Right lobe of liver (tissue), 6 donors: ENCODE data around the gene DDX31. TPM values are rescaled to one million over a fixed set of nuclear protein-coding genes. Genes with fewer than 3 reads are reported as not detected.
A peak's percentile ranks its signal among the peaks of the same experiment; 100 is the strongest.

ENCODE experiments used
- ATAC-seq, 4 donors: fragments of 200-7000 bp; cut with Tn5 transposase; one replicate each; pipeline ENCODE4 v1.9.1; 2020; ENCODE audit warnings: mild to moderate bottlenecking in 4 of 4, moderate library complexity in 4 of 4
- DNase-seq, 3 donors: peaks; one replicate each; pipeline ENCODE4 v3.0.0-alpha.2; 2020
- H3K27ac ChIP-seq, 3 donors: fragments of 200-600 bp; one replicate each; pipeline ENCODE4 v1.8.0; 2022
- H3K27me3 ChIP-seq, 2 donors: fragments of 200-600 bp; one replicate each; pipeline ENCODE4 v1.8.0; 2022
- H3K36me3 ChIP-seq, 4 donors: fragments of 200-600 bp; sonication (generic) in 1 of 4; one replicate each; pipeline versions ENCODE4 v1.5.1 to v1.8.0; 2017 to 2022; ENCODE audit warnings: control low read depth in 1 of 4
- H3K4me1 ChIP-seq, 4 donors: fragments of 200-600 bp; sonication (generic) in 1 of 4; one replicate each; pipeline versions ENCODE4 v1.5.1 to v1.8.0; 2017 to 2022; ENCODE audit warnings: control low read depth in 1 of 4
- H3K4me3 ChIP-seq, 3 donors: fragments of 200-600 bp; one replicate each; pipeline ENCODE4 v1.8.0; 2022
- H3K9me3 ChIP-seq, 4 donors: fragments of 200-600 bp; sonication (generic) in 1 of 4; one replicate each; pipeline versions ENCODE4 v1.5.1 to v1.8.0; 2017 to 2022; ENCODE audit warnings: control low read depth in 1 of 4
- CTCF ChIP-seq, 4 donors: fragments of 200-600 bp in 3 of 4; fragments of 450-650 bp in 1 of 4; IDR thresholded peaks; one replicate each; pipeline versions ENCODE4 v1.5.1 to v1.8.0; 2016 to 2022; ENCODE audit warnings: antibody characterized with exemption in 4 of 4, mild to moderate bottlenecking in 2 of 4
- POLR2A ChIP-seq: fragments of 450-650 bp; IDR thresholded peaks from one replicate; pipeline ENCODE4 v1.6.1; 2017; ENCODE audit warnings: antibody characterized with exemption, mild to moderate bottlenecking
- WGBS: methylation state at CpG from one replicate; pipeline ENCODE4 v1.1.6; 2018; ENCODE audit warnings: low coverage, low lambda C conversion rate; ENCODE audit not compliant: insufficient coverage; ENCODE audit errors: missing lambda C conversion rate; 5-methylcytosine and 5-hydroxymethylcytosine counted together
- intact Hi-C, 2 donors: fragments of 100-400 bp; cut with DNase I; formaldehyde crosslinking; loops; one replicate each; pipeline versions ENCODE4 v1.11.2 to v1.14.1; 2022
- total RNA-seq, 6 experiments: library from RNA; depleted of rRNA in 2 of 6; stranded (reverse); fragments of >200 nt in 2 of 6; fragmentation: NEBNext Ultra II Directional in 3 of 6; extraction: Animal tissue kit (Norgen Biotek cat#: 25700) in 3 of 6; gene quantifications; one replicate each; pipeline versions ENCODE4 v1.1.0 to v1.2.4, GENCODE V29; 2016 to 2023
- donor health status: DM: no; HTN: yes; CAD: no.
- donor health status: DM: no; HTN: no; CAD: no.
- donor health status: DM: no; HTN: no; CAD: no.
- donor health status: DM: no; HTN: yes; CAD: no.
- donor health status: DM: no; HTN: yes; CAD: no.

The DDX31 gene
- total RNA-seq, 6 experiments from 2014 or later: 7.1 to 8.7 (median 8.0) TPM

- Histone ChIP-seq H3K36me3 (peaks cover 0 to 6% (median 0%) of the 10 kb centered on the region in 4 donors), H3K4me3 (no peak overlapping the region), H3K4me1 (no peaks in the 10 kb centered on the region), H3K27me3 (peaks cover 0 to 4% of the 10 kb centered on the region in 2 donors), H3K9me3 (no peaks in the 10 kb centered on the region), H3K27ac (no peak overlapping the region)
- no peak for ATAC-seq
- 93% methylated on average over 13 of the region's 13 CpGs for WGBS
- no peak for DNase-seq
- TF ChIP-seq POLR2A: no peak
- TF ChIP-seq CTCF (IDR thresholded peaks at IDR 0.05): no peak
- intact Hi-C loops: no loop called here
These were observed 75.4 kb downstream of the DDX31 start for GRCh38 chr9:132594412-132594811.

- Histone ChIP-seq H3K36me3 (peaks cover 0 to 6% (median 0%) of the 10 kb centered on the region in 4 donors), H3K27me3 (peaks cover 3 to 17% of the 10 kb centered on the region in 2 donors), H3K4me1 (no peaks in the 10 kb centered on the region), H3K9me3 (no peaks in the 10 kb centered on the region), H3K4me3 (no peak overlapping the region), H3K27ac (no peak overlapping the region)
- 63% methylated on average over 7 of the region's 8 CpGs for WGBS
- no peak for ATAC-seq
- no peak for TF ChIP-seq POLR2A
- no peak for TF ChIP-seq CTCF (IDR thresholded peaks at IDR 0.05)
- DNase-seq: no peak
- intact Hi-C loops: no loop called here
These were observed 77.3 kb downstream of the DDX31 start for GRCh38 chr9:132592451-132592850.

- Histone ChIP-seq H3K27me3 (peaks cover 3 to 23% of the 10 kb centered on the region in 2 donors), H3K9me3 (no peaks in the 10 kb centered on the region), H3K27ac (no peak overlapping the region), H3K4me3 (no peak overlapping the region), H3K4me1 (no peaks in the 10 kb centered on the region), H3K36me3 (peaks cover 0 to 6% (median 0%) of the 10 kb centered on the region in 4 donors)
- ATAC-seq: no peak
- no peak for TF ChIP-seq CTCF (IDR thresholded peaks at IDR 0.05)
- TF ChIP-seq POLR2A: no peak
- DNase-seq: peak in 1 of 3 donors; percentile 13
- intact Hi-C loops: no loop called here
- 56% methylated on average over 6 of the region's 9 CpGs for WGBS
These were observed 78.0 kb downstream of the DDX31 start for GRCh38 chr9:132591751-132592314.

- 10% methylated on average over 4 of the region's 6 CpGs for WGBS
- no peak overlapping the region for H3K27ac ChIP-seq
- peak in 1 of 3 donors; percentile 3 for DNase-seq
- no peaks in the 10 kb centered on the region for H3K9me3 ChIP-seq
- no peaks in the 10 kb centered on the region for H3K4me1 ChIP-seq
- peaks cover 3 to 27% of the 10 kb centered on the region in 2 donors for H3K27me3 ChIP-seq
- H3K4me3 ChIP-seq: no peak overlapping the region
- ATAC-seq: no peak
- no peak for TF ChIP-seq POLR2A
- TF ChIP-seq CTCF (IDR thresholded peaks at IDR 0.05): no peak
- peaks cover 0 to 6% (median 0%) of the 10 kb centered on the region in 4 donors for H3K36me3 ChIP-seq
- intact Hi-C loops: no loop called here
These were observed 78.5 kb downstream of the DDX31 start for GRCh38 chr9:132591244-132591643.
